ENCODE results near the gene INTS12.
A peak's percentile ranks its signal among the peaks of the same experiment; 100 is the strongest.

Gene INTS12

DNA sequence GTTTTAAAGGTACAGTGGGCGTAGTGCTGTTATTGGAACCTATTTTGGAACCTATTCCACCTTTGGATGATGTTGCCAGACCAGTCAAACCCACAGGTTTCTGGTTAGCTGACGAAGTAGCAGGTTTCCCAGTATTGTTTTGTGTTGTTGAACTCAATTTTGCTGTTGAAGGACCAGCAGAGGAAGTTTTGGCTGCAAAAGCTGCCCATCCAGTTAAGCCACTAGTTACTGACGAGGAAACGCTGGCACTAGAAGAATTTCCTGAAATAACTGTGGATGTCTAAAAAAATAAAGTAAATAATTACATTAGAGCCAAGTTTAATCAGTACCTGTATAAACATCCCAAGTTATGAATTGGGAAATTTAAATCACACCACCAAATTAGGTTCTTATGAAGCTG lies 25.5 kb downstream of the INTS12 start:
- no peak for DNase-seq

DNA sequence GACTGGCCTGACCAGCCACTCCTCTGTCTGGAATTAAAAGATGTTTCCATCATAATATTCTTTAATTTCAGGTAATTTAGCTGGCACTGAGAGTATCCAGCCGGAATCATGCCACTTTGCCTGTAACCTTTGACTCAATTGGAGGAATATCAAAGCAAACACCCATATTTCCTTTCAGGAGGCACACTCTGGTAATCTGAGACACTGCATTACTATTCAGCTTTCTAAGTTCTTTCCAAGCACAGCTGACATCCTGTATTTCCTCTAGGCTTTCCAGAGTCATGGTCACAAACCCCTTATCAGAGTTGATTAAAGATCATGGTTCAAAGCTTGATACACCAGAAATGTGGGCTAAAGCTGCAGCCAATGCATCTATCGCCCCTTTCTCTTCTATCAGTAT lies 29.3 kb downstream of the INTS12 start:
- no peak for DNase-seq

GRCh38 chr4:105677709-105678108 lies 30.8 kb downstream of the INTS12 start:
- DNase-seq = no peak

DNA sequence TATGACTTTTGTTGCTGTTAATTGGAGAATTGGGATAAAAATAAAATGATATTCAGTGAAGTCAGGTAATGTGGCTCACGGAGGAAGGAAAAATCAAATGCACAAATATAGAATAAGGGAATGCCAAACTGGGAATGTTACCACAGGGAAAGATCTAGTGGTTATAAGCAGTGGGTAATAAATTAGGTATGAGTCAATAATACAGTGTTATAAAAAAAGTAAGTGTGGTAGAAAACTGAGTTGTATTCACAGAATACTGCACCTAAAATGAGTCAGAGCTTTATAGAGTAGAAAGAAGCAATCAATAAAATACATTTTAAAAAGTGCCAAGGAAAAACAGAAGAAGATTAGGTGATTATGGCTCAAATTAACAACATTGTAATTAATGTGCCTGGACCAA lies 34.5 kb downstream of the INTS12 start:
- DNase-seq = no peak

GRCh38 chr4:105671301-105671700 lies 37.2 kb downstream of the INTS12 start:
- no peak for DNase-seq

GRCh38 chr4:105670684-105671083 lies 37.8 kb downstream of the INTS12 start:
- no peak for DNase-seq

DNA sequence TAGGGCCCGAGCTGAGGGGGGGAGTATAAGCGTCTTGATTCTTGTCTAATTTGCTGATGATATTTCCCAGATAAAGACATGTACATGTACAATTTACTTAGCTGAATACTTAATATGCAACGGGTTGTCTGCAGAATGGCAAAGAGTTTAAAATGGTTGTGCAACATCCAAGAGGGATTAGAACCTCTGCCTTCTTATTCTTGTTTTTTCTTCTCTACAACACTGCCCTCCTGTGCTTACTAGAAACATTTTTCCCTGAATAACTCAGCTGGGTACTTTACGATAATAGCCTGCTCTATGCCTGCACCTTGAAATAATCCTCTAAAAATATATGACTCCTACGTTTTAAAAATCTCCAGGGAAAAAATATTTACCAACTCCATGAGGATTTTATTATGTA lies 41.8 kb downstream of the INTS12 start:
- DNase-seq = peak; percentile 16

DNA sequence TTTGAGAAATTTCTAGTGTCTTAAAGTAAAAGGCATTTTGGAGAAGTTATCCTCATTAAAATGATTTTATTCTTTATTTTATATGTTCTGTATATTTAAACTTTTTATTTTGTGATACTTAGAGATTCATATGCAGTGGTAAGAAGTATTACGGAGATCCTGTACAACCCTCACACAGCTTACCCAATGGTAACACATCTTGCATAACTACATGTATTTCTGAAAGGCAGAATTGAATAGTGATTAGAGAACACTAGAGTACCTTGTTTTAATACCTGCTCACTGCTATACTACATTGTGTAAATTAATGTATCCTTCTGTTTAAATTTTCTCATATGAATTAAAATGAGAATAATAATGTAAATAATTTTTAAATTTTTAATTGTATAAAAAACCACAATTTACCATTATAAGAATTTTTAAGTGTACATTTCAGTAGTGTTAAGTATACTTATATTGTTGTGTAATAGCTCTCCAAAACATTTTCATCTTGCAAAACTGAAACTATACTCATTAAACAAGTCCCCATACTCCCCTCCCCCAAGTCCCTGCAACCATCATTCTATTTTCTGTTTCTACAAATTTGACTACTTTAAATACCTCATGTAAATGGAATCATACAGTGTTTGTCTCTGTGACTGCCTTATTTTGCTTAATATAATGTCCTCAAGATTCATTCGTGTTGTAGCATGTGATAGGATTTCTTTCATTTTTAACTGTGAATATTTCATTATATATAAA lies 45.4 kb downstream of the INTS12 start:
- DNase-seq = no peak

DNA sequence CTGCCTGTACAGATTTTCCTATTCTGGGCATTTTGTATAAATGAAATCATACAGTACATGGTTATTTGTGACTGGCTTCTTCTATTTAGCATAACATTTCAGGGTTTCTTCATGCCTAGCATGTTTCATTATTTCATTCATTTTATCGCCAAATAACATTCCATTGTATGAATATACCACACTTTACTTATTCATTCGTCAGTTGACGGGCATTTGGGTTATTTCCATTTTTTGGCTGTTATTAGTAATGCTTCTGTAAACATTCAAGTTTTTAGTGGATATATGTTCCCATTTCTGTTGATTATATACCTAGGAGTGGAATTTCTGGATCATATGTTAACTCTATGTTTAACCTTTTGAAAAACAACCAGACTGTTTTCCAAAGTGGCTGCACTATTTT lies 47.5 kb downstream of the INTS12 start:
- no peak for DNase-seq

GRCh38 chr4:105659190-105659589 lies 49.3 kb downstream of the INTS12 start:
- no peak for DNase-seq

- DNase-seq = no peak
These were observed 51.2 kb downstream of the INTS12 start for GRCh38 chr4:105657117-105657765.

DNA sequence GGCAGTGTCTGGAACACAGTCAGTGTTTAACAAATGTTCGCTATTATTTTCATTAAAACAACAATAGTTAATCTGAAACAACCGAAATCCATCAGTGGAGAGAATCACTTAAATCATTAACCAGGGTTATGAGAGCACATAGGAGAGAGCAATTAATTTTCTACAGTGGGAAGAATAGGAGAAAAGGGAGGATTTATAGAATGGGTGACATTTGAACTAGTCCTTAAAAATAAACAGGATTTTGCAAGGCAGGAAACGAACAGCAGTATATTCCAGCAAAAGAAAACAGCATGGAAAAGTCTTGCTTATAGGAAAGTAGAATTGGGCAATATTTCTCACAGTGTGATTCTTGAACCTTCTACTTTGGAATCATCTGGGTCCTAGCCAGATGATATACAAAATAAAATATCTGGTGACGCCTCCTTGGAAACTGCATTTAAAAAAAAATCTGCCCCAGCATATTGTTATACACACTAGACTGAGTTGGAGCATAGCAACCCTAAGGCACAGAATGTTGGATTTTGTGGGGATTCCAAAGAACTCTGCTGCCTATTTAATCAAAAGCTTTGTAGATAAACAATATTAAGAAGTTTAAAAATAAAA lies 56.1 kb downstream of the INTS12 start:
- no peak for DNase-seq

DNA sequence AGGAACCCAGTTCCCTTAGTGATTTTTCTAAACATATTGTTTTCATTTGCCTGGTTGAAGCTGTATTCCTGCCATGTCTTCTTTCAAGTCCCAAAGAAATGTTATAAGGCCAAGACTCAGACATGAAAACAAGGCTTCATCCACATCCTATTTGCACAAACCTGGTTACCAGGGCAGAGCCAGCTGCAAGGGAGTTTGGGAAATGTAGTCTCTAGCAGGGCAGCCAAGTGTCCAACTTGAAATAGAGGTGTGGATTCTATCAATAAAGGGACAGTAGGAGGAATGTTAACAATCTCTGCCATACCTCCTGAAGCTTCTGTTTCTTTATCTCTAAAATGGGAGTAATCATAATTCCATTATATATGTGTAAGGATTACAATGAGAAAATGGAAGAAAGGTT lies 56.6 kb downstream of the INTS12 start:
- no peak for DNase-seq

GRCh38 chr4:105650190-105650589 lies 58.3 kb downstream of the INTS12 start:
- no peak for DNase-seq

DNA sequence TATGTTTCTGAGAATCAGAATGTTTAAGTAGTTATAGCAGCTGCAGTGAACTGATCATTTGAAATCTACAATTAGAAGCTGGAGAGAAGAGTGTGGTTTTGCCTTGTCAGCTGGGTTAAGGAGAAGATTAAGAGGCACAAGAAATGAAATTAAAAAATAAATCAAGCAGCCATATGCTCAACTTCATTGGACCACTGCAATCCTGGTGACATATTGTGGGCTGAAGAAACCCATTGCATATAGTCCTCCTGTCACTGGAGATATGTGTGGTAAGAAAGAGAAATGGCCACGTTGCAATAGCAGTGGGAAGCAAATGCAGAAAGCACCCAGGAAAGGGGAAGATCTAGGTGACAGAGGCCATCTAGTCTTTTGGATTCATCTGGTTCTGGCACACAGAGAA lies 63.0 kb downstream of the INTS12 start:
- no peak for DNase-seq

DNA sequence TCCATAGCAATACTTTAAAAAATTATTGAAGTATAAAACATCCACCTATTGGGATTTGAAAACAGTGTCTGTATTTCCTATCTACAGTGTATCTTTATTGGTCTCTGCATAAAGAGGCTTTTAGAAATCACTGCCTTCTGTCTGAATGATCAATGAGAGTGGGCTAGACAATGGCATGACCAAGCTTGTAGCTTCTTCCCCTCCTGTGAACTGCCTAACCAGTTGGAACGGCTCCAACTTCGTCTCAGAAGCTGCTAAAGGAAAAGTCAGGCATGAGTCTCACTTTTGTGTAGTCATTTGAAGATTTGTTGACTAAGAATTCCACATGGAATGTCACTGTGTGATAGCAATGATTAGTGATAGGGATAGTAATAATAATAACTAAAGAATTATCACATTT lies 64.2 kb downstream of the INTS12 start:
- no peak for DNase-seq

- DNase-seq = no peak
These were observed 66.6 kb downstream of the INTS12 start for GRCh38 chr4:105641845-105642244.

- peak; percentile 80 for DNase-seq
These were observed 70.9 kb downstream of the INTS12 start for GRCh38 chr4:105637408-105638176.

GRCh38 chr4:105634402-105635080 lies 73.9 kb downstream of the INTS12 start:
- no peak for DNase-seq

DNA sequence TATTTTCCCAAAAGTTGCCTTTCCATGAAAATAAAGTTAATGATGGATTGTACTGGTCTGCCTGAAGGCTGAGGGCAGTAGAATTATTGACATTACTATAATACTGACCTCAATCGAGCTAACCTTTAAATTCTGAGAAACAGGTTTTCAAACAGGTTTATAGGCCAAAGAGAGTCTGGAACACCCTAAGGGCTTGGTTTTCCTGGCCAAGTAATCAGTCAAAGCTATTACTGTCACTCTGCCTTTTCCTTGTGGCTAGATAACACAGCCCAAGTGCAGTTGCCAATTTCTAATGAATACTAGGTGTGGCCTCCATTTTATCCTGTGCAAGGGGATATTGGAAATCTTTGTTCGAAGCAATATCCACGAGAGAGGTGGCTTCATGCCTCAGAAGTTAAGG lies 75.2 kb downstream of the INTS12 start:
- DNase-seq = no peak
